ENCODE data around the gene RNF150.

RNF150 gene

DNA sequence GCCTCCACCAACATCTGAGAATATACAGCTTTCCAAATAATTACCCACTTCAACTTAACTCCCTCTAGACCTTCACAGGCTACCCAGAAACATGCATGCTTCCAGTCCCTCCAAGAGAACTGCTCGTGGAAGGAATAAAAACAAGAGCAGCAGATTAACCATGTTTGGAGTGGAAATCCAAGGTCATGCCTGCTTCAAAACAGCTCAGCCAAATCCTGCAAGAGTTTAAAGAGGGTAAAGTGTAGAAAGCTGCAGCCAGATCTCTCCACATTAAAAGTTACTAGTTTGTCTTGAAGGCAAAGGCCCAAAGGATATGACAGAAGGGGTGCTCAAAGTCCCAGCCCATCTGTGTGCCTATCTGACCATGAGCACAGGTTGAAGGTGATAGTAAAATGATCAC, 139.3 kb downstream of the RNF150 start:
- in situ Hi-C loops (cut with HindIII; ENCODE audit: low sequenced_read_pairs) = no loop called here

DNA sequence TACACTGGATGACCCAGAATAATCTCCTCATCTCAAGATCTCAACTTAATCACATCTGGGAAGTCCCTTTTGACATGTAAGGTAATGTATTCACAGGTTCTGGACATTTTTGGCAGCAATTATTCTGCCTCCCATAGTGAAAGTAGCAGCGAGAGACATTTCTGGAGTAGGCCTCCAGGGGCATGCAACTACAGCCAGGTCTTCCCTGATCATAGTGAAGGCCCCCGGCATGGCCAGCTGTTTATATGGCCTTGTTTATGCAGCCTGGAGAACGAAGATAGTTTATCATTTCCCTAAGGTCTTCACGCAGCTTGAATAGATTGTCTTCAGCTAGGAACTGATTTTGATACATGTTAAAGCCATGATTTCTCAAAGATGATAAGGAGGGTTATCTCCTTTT, 139.9 kb downstream of the RNF150 start:
- in situ Hi-C loops (cut with HindIII; ENCODE audit: low sequenced_read_pairs) = no loop called here

- in situ Hi-C loops (cut with HindIII; ENCODE audit: low sequenced_read_pairs) = no loop called here
These were observed 143.3 kb downstream of the RNF150 start for GRCh38 chr4:140989944-140990343.

DNA sequence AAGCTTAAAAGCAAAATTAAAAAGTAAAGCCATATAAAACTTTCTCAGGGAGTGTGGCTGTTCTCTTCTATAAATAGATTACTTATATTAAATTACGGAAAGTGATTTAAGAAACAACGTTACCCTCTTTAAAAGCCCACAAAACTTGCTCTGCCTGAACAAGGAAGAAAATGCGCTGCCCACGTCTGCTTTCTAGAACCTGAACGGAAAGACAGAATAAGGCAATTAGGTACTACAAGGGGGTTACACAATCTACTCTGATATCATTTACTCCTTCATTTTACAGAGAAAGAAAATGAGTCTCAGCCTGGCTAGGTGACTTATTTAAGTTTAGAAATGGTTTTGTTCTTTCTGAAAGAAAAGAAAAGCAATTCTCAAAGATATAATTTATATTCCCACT, 147.2 kb downstream of the RNF150 start:
- in situ Hi-C loops (cut with HindIII; ENCODE audit: low sequenced_read_pairs) = no loop called here

DNA sequence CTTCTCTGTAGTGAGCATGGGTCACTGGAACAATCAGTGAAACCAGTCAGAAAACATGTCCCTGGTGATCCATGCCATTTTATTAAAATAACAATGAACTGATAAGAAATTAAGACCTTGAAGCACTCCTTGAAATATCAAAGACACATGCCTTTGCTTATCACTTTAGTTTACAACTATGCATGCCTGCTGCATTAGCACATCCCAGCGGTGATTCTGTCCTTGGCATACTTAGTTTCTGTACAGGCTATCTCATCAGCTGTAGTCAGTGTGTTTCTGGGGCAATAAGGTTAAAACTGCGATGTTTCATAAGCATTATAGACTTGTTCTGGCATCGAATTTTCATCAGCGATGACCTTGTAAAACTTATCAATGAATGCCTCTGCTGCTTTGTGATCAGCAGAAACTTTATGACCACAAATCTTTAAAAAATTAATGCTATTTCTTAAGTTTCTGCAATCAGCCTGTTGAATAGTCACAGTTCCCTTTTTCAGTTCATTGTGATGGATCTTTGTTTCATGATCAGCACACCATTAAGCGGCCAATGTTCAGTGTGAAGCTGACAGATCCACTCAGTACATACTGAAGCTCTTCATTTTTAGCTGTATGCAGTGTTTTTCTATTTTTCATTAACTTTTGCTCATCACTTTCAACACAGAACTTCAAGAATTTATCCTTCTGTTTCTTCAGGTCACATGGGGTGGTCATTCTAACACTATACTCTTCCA, 150.5 kb downstream of the RNF150 start:
- in situ Hi-C loops (cut with HindIII; ENCODE audit: low sequenced_read_pairs) = no loop called here

- in situ Hi-C loops (cut with HindIII; ENCODE audit: low sequenced_read_pairs) = no loop called here
These were observed 152.7 kb downstream of the RNF150 start for GRCh38 chr4:140980426-140981200.

DNA sequence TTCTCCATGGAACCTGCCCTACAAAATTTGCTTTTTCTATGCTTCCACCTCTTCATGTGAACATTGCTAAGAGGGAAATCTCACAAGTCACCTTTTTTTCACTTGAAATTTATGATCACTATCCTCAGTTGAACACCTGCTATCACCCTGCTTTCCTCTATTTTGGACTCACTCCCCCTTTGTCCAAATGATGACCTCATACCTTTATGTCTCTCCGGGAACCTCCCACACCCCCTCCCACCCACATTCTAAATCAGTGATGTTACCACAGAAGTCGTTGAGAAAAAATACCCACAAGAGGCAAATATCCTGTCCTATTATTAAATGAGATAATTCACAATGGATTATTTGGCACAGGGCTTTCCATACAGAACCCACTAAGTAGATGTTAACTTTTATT, 156.5 kb downstream of the RNF150 start:
- in situ Hi-C loops (cut with HindIII; ENCODE audit: low sequenced_read_pairs) = no loop called here

- in situ Hi-C loops (cut with HindIII; ENCODE audit: low sequenced_read_pairs) = no loop called here
These were observed 162.0 kb downstream of the RNF150 start for GRCh38 chr4:140971077-140971792.

DNA sequence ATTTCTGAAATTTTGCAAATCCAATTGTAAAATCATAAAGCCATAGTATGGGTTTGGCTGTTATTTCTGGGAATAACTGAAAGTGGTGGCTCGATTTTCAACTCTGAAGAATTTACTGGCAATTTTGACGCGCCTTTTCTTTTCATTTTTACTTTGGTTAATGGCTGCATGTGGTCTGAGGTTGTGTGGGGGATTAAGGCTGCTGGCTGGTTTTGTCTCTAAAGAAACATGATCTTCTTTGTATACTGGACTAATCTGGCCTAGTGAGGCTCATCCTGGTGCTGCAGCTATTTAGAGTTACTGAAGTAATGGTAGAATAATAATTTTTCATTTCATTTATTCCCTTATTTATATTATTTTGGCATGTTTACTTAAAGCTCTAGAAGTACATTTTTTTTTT, 164.0 kb downstream of the RNF150 start:
- in situ Hi-C loops (cut with HindIII; ENCODE audit: low sequenced_read_pairs) = no loop called here

DNA sequence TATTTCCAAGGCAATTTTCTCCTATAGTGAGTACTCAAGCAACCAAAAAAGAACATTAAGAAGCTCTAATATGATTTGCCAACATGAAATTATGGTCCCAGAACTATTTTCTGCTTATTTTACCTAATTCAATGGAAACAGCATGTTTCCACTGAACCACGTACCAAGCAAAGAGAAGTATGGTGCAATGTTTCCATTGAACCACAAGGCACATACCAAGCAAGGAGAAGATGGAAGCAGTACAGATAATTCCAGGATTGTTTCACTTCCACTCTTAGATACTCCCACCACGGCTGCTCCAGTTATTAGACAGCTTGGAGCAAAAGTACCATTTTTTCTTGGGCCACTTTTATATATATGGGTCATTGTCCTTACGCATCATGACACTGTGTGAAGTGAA, 164.9 kb downstream of the RNF150 start:
- in situ Hi-C loops (cut with HindIII; ENCODE audit: low sequenced_read_pairs) = no loop called here

GRCh38 chr4:140963883-140964282, 169.4 kb downstream of the RNF150 start:
- in situ Hi-C loops (cut with HindIII; ENCODE audit: low sequenced_read_pairs) = no loop called here

- in situ Hi-C loops (cut with HindIII; ENCODE audit: low sequenced_read_pairs) = no loop called here
These were observed 177.6 kb downstream of the RNF150 start for GRCh38 chr4:140955641-140956040.

DNA sequence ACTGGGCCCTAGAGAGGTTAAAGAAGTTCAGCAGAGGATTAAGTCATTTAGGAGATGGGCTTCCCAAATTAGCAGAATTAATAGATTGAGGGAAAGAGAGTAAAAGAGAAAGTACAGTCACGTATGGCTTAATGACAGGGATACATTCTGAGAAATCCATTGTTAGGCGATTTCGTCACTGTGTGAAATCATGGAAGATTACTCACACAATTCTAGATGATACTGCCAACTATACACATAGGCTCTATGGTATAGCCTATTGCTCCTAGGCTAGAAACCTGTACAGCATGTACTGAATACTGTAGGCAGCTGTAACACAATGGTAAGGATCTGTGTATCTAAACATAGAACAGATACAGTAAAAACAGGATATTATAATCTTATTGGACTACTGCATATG, 180.6 kb downstream of the RNF150 start:
- in situ Hi-C loops (cut with HindIII; ENCODE audit: low sequenced_read_pairs) = no loop called here

DNA sequence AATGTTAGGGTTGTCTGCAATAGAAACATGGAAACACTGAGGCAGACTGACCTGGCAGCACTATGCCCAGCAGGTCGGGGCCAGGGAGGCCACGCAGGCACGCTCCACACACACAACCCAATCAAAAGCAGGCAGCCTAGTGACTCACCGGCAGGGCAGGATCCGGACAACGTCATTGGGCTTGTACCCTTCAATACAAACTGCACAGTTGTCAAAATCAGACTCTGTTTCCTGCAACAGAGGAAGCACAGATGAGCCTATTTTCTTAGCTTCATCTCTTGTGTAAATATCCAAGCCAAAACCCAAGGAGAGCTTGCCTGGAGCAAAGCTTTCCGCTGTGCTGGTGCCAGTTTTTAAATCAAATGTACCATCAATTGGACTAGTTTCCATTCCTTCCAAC, 185.8 kb downstream of the RNF150 start:
- in situ Hi-C loops (cut with HindIII; ENCODE audit: low sequenced_read_pairs) = no loop called here

DNA sequence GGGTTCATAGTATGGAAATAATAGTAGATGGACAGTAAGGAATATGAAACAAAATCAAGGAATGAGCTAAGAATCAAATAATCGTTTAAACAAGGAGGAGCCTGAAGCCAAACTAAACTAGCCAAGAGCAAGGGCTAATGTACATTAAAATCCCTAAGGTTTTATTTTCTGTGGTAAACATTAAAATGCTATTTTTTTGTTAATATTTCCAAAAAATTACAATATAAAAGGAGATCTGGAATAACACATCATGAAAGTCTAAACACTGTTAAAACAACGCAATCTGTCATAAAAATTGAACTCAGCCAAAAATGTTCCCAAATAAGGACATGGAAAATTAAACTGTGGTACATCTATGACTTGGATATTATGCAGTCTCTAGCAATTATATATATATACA, 188.2 kb downstream of the RNF150 start:
- in situ Hi-C loops (cut with HindIII; ENCODE audit: low sequenced_read_pairs) = no loop called here

- in situ Hi-C loops (cut with HindIII; ENCODE audit: low sequenced_read_pairs) = no loop called here
These were observed 188.7 kb downstream of the RNF150 start for GRCh38 chr4:140944572-140944971.

- in situ Hi-C loops (cut with HindIII; ENCODE audit: low sequenced_read_pairs) = no loop called here
These were observed 189.1 kb downstream of the RNF150 start for GRCh38 chr4:140944199-140944515.

- in situ Hi-C loops (cut with HindIII; ENCODE audit: low sequenced_read_pairs) = no loop called here
These were observed 189.6 kb downstream of the RNF150 start for GRCh38 chr4:140943486-140944198.

- in situ Hi-C loops (cut with HindIII; ENCODE audit: low sequenced_read_pairs) = no loop called here
These were observed 192.7 kb downstream of the RNF150 start for GRCh38 chr4:140940589-140940988.

DNA sequence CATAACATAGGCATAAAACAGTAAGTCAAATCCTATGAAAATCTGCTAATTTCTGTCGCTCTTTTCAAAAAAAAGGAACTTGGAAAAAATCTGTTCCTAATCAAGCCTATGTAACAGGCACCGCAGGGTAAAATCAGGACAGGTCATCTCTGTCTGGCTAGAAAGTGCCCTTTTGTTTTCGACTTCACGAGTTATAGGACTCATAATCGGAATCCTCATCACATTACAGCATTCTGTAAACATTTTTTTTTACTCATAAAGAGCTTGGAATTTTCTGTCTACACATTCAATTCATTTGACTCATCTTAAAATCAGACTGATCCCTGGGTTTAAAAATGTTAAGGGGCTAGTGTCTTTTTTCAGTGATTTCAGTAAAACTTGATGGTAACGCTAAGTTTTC, 195.4 kb downstream of the RNF150 start:
- in situ Hi-C loops (cut with HindIII; ENCODE audit: low sequenced_read_pairs) = no loop called here

GRCh38 chr4:140935254-140935653, 198.0 kb downstream of the RNF150 start:
- in situ Hi-C loops (cut with HindIII; ENCODE audit: low sequenced_read_pairs) = no loop called here

All from endothelial cell of hepatic sinusoid (primary cell).